Transverse colon (tissue), 4 donors: ENCODE measurements around the gene INTS11. TPM values are rescaled to one million over a fixed set of nuclear protein-coding genes. Genes with fewer than 3 reads are reported as not detected.

Experiments used
- DNase-seq: peaks from one replicate; pipeline ENCODE4 v3.0.0-alpha.2; 2019
- H3K27ac ChIP-seq, 4 donors: fragments of 200-600 bp; sonication (generic); 2 replicates each; pipeline ENCODE4 v1.5.1; 2016 to 2018; ENCODE audit warnings: inconsistent platforms in 4 of 4
- H3K27me3 ChIP-seq: fragments of 200-600 bp; sonication (generic); 2 replicates; pipeline ENCODE4 v1.5.1; 2017; ENCODE audit warnings: inconsistent platforms
- H3K36me3 ChIP-seq, 4 donors: fragments of 200-600 bp; sonication (generic); 2 replicates each; pipeline ENCODE4 v1.5.1; 2017 to 2019; ENCODE audit warnings: inconsistent platforms in 4 of 4
- H3K4me1 ChIP-seq, 4 donors: fragments of 200-600 bp; sonication (generic); 2 replicates each; pipeline ENCODE4 v1.5.1; 2017 to 2020; ENCODE audit warnings: inconsistent platforms in 4 of 4
- H3K4me3 ChIP-seq, 4 donors: fragments of 200-600 bp; sonication (generic); 1 replicate in 1 of 4; 2 replicates in 3 of 4; pipeline versions ENCODE4 v1.5.1 to v1.6.1; 2017 to 2019; ENCODE audit warnings: inconsistent platforms in 4 of 4
- H3K9me3 ChIP-seq, 2 donors: fragments of 200-600 bp; sonication (generic); 2 replicates each; pipeline ENCODE4 v1.5.1; 2017 to 2019; ENCODE audit warnings: inconsistent platforms in 2 of 2
- EP300 ChIP-seq: sonication (generic); formaldehyde crosslinking; IDR thresholded peaks from one replicate; pipeline ENCODE4 v1.6.1; 2017; ENCODE audit warnings: antibody characterized with exemption, low read depth
- POLR2A ChIP-seq: fragments of 450-650 bp; IDR thresholded peaks from one replicate; pipeline ENCODE4 v1.6.1; 2016; ENCODE audit warnings: antibody characterized with exemption, mild to moderate bottlenecking, moderate library complexity
- POLR2AphosphoS5 ChIP-seq, 3 donors: sonication (generic); formaldehyde crosslinking; IDR thresholded peaks; one replicate each; pipeline ENCODE4 v1.6.1; 2016; ENCODE audit warnings: antibody characterized with exemption in 3 of 3
- WGBS, 2 donors: methylation state at CpG; one replicate each; pipeline ENCODE4 v1.1.5; 2018; ENCODE audit warnings: low coverage in 1 of 2; 5-methylcytosine and 5-hydroxymethylcytosine counted together
- in situ Hi-C, 4 donors: fragments of 200-750 bp; cut with MboI; loops; one replicate each; pipeline versions ENCODE4 v1.15.0 to v1.15.1; 2017; ENCODE audit warnings: low sequenced_read_pairs in 3 of 4, low pct_ligation_motif_present in 1 of 4, low pct_unique_long_range_greater_than_20kb in 1 of 4
- intact Hi-C: fragments of 100-400 bp; cut with DNase I; formaldehyde crosslinking; loops from one replicate; pipeline ENCODE4 v1.15.1; 2023; ENCODE audit warnings: low total_unique reads
- small RNA-seq, 4 donors: library from RNA; depleted of rRNA; stranded (forward); fragments of <200 nt; gene quantifications; one replicate each; pipeline ENCODE3, GENCODE V24; 2016
- total RNA-seq, 4 donors: library from RNA; depleted of rRNA; stranded (reverse); fragments of >200 nt; gene quantifications; one replicate each; pipeline ENCODE4 v1.1.0, GENCODE V29; 2016
- TF ChIP-seq, protein P1 (sequence below), 5 experiments: fragments of 200-600 bp in 3 of 5; fragments of 450-650 bp in 2 of 5; sonication (generic) in 3 of 5; IDR thresholded peaks; 1 replicate in 2 of 5; 2 replicates in 3 of 5; pipeline ENCODE4 v1.5.1; 2016 to 2017; ENCODE audit warnings: antibody characterized with exemption in 5 of 5, inconsistent platforms in 3 of 5, mild to moderate bottlenecking in 2 of 5, moderate library complexity in 1 of 5

Gene INTS11
- total RNA-seq, 4 donors from 2014 or later, result 118 to 424 (median 140) TPM

- DNase-seq, result no peak
- H3K9me3 ChIP-seq, result no peaks in the 10 kb centered on the region
- peaks cover 0 to 24% (median 3%) of the 10 kb centered on the region in 4 donors for H3K36me3 ChIP-seq
- TF ChIP-seq EP300 (no peak), POLR2A (no peak), POLR2AphosphoS5 (IDR thresholded peaks at IDR 0.05) (no peak)
- TF ChIP-seq, protein P1, sequence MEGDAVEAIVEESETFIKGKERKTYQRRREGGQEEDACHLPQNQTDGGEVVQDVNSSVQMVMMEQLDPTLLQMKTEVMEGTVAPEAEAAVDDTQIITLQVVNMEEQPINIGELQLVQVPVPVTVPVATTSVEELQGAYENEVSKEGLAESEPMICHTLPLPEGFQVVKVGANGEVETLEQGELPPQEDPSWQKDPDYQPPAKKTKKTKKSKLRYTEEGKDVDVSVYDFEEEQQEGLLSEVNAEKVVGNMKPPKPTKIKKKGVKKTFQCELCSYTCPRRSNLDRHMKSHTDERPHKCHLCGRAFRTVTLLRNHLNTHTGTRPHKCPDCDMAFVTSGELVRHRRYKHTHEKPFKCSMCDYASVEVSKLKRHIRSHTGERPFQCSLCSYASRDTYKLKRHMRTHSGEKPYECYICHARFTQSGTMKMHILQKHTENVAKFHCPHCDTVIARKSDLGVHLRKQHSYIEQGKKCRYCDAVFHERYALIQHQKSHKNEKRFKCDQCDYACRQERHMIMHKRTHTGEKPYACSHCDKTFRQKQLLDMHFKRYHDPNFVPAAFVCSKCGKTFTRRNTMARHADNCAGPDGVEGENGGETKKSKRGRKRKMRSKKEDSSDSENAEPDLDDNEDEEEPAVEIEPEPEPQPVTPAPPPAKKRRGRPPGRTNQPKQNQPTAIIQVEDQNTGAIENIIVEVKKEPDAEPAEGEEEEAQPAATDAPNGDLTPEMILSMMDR (IDR thresholded peaks at IDR 0.05), result no peak
- intact Hi-C loops, result no loop called here
- no peak overlapping the region for H3K4me3 ChIP-seq
- WGBS, 2 donors, result 86% methylated on average over 9 of the region's 9 CpGs; no CpG with 5 or more reads in 1 of the 2 donors
- H3K4me1 ChIP-seq, result no peaks in the 10 kb centered on the region
- H3K27ac ChIP-seq, result no peak overlapping the region
- no peaks in the 10 kb centered on the region for H3K27me3 ChIP-seq
- in situ Hi-C loops, result loop anchor here in 2 of 4 donors (10.0 to 25.0 kb wide), 2 partner anchors 149 to 152 kb away; partner anchors contain the start of gene C1orf159 (in 2 of the 2)
These were observed 60.4 kb downstream of the INTS11 start for GRCh38 chr1:1264026-1264425.

DNA sequence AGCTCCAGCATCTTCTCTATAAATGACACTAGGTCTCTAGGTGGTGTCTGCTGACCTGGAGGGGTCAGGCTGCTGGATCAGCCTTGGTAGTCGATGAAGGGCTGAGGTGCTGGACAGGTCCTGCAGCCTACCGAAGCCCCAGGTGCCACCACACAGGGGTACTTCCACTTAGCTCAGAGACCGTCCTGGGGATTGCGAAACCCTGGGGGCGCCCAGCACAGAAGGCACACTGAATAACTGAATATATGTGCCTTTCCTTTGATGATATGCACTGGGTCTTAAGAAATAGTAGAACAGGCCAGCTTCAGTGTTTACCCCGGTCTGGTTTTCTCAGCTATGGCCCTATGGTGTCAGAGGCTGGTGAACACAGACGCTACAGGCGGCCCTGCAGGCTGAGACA, 61.7 kb downstream of the INTS11 start:
- no peak for DNase-seq
- Histone ChIP-seq H3K27ac (no peak overlapping the region), H3K9me3 (no peaks in the 10 kb centered on the region), H3K36me3 (peaks cover 0 to 24% (median 3%) of the 10 kb centered on the region in 4 donors), H3K4me1 (no peaks in the 10 kb centered on the region), H3K4me3 (no peak overlapping the region), H3K27me3 (no peaks in the 10 kb centered on the region)
- in situ Hi-C loops, result loop anchor here in 2 of 4 donors (10.0 to 25.0 kb wide), 2 partner anchors 148 to 150 kb away; partner anchors contain the start of gene C1orf159 (in 2 of the 2)
- intact Hi-C loops, result no loop called here
- 90% methylated on average over 8 of the region's 8 CpGs; no CpG with 5 or more reads in 1 of the 2 donors for WGBS, 2 donors
- no peak for TF ChIP-seq POLR2AphosphoS5 (IDR thresholded peaks at IDR 0.05)
- TF ChIP-seq POLR2A, result no peak
- TF ChIP-seq, protein P1 (IDR thresholded peaks at IDR 0.05), result no peak
- no peak for TF ChIP-seq EP300

DNA sequence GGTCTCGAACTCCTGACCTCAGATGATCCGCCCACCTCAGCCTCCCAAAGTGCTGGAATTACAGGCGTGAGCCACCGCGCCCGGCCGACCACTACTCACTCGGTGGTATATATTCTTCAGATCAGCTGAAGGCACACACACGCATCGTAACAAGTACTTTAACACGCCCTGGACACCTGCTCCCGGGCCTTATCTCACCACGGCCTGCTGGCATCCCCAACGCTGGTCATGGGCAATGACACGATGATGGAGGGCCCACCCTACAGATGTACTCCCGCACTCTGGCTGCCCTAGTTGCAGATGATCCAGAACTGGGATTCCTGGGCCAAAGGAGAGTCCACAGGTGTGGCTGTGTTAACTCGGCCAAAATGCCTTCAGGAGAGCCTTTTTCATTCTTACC, 62.4 kb downstream of the INTS11 start:
- no peaks in the 10 kb centered on the region for H3K27me3 ChIP-seq
- TF ChIP-seq POLR2A, result no peak
- TF ChIP-seq, protein P1 (IDR thresholded peaks at IDR 0.05), result no peak
- H3K4me3 ChIP-seq, result no peak overlapping the region
- no peaks in the 10 kb centered on the region for H3K4me1 ChIP-seq
- intact Hi-C loops (no loop called here), in situ Hi-C loops (loop anchor here in 2 of 4 donors (10.0 to 25.0 kb wide), 2 partner anchors 147 to 150 kb away; partner anchors contain the start of gene C1orf159 (in 2 of the 2))
- no peaks in the 10 kb centered on the region for H3K9me3 ChIP-seq
- peaks cover 0 to 24% (median 3%) of the 10 kb centered on the region in 4 donors for H3K36me3 ChIP-seq
- H3K27ac ChIP-seq, result no peak overlapping the region
- WGBS, 2 donors, result 93 to 94% methylated on average over 3 to 17 of the region's 17 CpGs
- DNase-seq, result no peak

Small RNA genes within 50 kb of the gene (small RNA-seq; reads per million reads assigned to genes)
- 0 to 0.53 (median 0.26) reads per million in 4 donors for gene MIR6726

Other genes with a start within 250 kb of the INTS11 start
- 100 to 1,000 TPM in 1 of 4 donors, 10 to 100 TPM in 3; 23.6 to 108 (median 47.3) TPM for gene C1orf159, start 208.6 kb downstream of the INTS11 start, total RNA-seq
- gene TTLL10, start 150.8 kb downstream of the INTS11 start, total RNA-seq, result under 1 TPM in 2 of 4 donors, not detected in 2; 0.40 to 0.48 TPM
- 1 to 10 TPM in 2 of 4 donors, not detected in 2; 3.3 to 7.9 TPM for gene TNFRSF18, start 118.1 kb downstream of the INTS11 start, total RNA-seq
- 1 to 10 TPM in 1 of 4 donors, under 1 TPM in 1, not detected in 2; 0.55 to 4.8 TPM for gene TNFRSF4, start 110.5 kb downstream of the INTS11 start, total RNA-seq
- 100 to 1,000 TPM; 153 to 267 (median 226) TPM for gene SDF4, start 92.7 kb downstream of the INTS11 start, total RNA-seq
- gene B3GALT6, start 92.4 kb downstream of the INTS11 start, total RNA-seq, result 10 to 100 TPM in 3 of 4 donors, 1 to 10 TPM in 1; 8.5 to 24.9 (median 12.2) TPM
- gene C1QTNF12, start 77.9 kb downstream of the INTS11 start, total RNA-seq, result 10 to 100 TPM in 3 of 4 donors, not detected in 1; 11.9 to 52.8 (median 15.7) TPM
- 100 to 1,000 TPM in 1 of 4 donors, 10 to 100 TPM in 3; 49.6 to 110 (median 59.1) TPM for gene UBE2J2, start 50.8 kb downstream of the INTS11 start, total RNA-seq
- 1 to 10 TPM; 1.5 to 3.5 (median 2.4) TPM for gene SCNN1D, start 44.2 kb downstream of the INTS11 start, total RNA-seq
- gene ACAP3, start 16.7 kb downstream of the INTS11 start, total RNA-seq, result 100 to 1,000 TPM in 2 of 4 donors, 10 to 100 TPM in 2; 52.4 to 190 (median 99.5) TPM
- 10 to 100 TPM in 3 of 4 donors, 1 to 10 TPM in 1; 7.0 to 35.9 (median 20.5) TPM for gene PUSL1, start 16.1 kb downstream of the INTS11 start, total RNA-seq
- gene CPTP, start 142 bp upstream of the INTS11 start, total RNA-seq, result 100 to 1,000 TPM in 1 of 4 donors, 10 to 100 TPM in 3; 48.0 to 134 (median 77.7) TPM
- gene TAS1R3, start 6.6 kb upstream of the INTS11 start, total RNA-seq, result 1 to 10 TPM in 2 of 4 donors, under 1 TPM in 1, not detected in 1; 0.40 to 2.0 (median 1.9) TPM
- gene DVL1, start 24.8 kb upstream of the INTS11 start, total RNA-seq, result 100 to 1,000 TPM; 103 to 182 (median 115) TPM
- gene MXRA8, start 33.9 kb upstream of the INTS11 start, total RNA-seq, result 100 to 1,000 TPM in 1 of 4 donors, 10 to 100 TPM in 3; 31.1 to 145 (median 57.1) TPM
- gene AURKAIP1, start 50.5 kb upstream of the INTS11 start, total RNA-seq, result 100 to 1,000 TPM; 110 to 197 (median 167) TPM
- gene CCNL2, start 74.7 kb upstream of the INTS11 start, total RNA-seq, result 100 to 1,000 TPM; 169 to 657 (median 349) TPM
- gene MRPL20, start 82.6 kb upstream of the INTS11 start, total RNA-seq, result 100 to 1,000 TPM in 1 of 4 donors, 10 to 100 TPM in 3; 40.0 to 183 (median 97.0) TPM
- 1 to 10 TPM in 3 of 4 donors, under 1 TPM in 1; 0.80 to 4.5 (median 1.9) TPM for gene ANKRD65, start 96.6 kb upstream of the INTS11 start, total RNA-seq
- gene VWA1, start 111.0 kb upstream of the INTS11 start, total RNA-seq, result 10 to 100 TPM; 29.4 to 82.0 (median 51.6) TPM
- 1 to 10 TPM in 1 of 4 donors, under 1 TPM in 2, not detected in 1; 0.75 to 1.3 (median 1.00) TPM for gene ATAD3C, start 125.0 kb upstream of the INTS11 start, total RNA-seq
- gene ATAD3B, start 147.1 kb upstream of the INTS11 start, total RNA-seq, result 100 to 1,000 TPM in 1 of 4 donors, 10 to 100 TPM in 3; 15.6 to 269 (median 39.2) TPM
- gene ATAD3A, start 187.5 kb upstream of the INTS11 start, total RNA-seq, result 10 to 100 TPM; 14.6 to 34.4 (median 20.4) TPM
- gene TMEM240, start 216.0 kb upstream of the INTS11 start, total RNA-seq, result 10 to 100 TPM in 1 of 4 donors, 1 to 10 TPM in 2, not detected in 1; 3.8 to 27.3 (median 4.2) TPM